ENCODE results near the gene NDRG4. TPM values are rescaled to one million over a fixed set of nuclear protein-coding genes. Genes with fewer than 3 reads are reported as not detected.

NDRG4 gene
- total RNA-seq, 1 donor from 2014 or later: 30.1 TPM

DNA sequence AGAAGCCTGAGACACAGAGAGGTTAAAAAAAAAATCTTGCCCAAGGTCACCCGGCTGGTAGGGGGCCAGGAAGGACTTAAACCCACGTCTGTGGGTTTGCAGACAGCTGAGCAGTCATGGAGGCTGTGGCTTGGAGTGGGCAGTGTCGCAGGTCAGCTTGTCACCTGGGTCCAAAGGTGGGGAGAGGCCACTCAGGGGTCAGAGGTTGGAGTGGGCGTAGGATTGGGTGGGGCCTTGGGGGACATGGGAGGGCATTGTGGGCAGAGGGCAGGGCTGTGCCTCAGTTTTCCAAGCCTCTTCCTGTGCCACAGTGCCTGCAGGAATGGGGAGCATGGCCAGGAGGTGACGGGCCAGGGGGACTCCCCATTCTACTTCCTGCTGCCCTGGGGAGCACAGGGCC is 2.0 kb upstream of the NDRG4 start:
- no peak for TF ChIP-seq CTCF (IDR thresholded peaks at IDR 0.05; ENCODE audit: insufficient read depth, low read length, poor library complexity, severe bottlenecking)
- H3K4me3 ChIP-seq (ENCODE audit: low read depth, low read length): no peak overlapping the region
- H3K36me3 ChIP-seq (ENCODE audit: control insufficient read depth, insufficient read depth, low read length): no peaks in the 10 kb centered on the region
- DNase-seq (ENCODE audit: low read depth): no peak
- peaks cover 11% of the 10 kb centered on the region for H3K27me3 ChIP-seq (ENCODE audit: control insufficient read depth, insufficient read depth, low read length)

DNA sequence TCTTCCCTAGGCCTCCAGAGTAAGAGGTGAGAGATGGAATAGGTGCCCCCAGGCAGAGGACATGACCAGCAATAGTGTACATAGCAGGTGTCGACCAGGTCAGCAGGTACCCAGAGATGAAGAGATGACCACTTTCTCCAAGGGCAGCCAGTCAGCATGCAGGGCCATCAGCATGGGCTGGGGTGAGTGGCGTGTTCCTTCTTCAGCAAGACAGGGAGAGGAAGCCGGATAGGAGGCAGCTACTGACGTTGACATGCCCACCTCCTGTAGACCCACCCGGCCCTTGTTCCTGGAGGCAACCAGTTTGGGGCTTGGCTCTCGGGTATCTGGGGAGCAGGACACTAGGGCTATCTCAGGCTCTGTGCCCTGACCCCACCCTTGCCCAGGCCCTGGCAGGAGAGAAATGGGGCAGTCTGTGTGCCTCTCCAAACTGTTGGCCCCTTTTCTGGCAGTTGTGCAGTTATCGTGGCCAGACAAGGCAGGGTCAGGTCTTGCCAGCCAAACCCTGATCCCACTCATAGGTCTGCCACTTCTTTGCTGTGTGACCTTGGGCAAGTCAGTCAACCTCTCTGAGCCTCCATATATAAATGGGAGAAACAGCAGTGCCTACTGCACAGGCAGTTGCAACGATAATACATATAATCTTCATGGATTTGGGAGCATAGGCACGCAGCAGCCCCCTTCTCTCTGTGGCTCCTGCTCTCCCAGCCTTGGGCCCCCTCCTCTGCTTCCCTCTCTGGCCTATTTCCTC is 1.4 kb upstream of the NDRG4 start:
- no peak for DNase-seq (ENCODE audit: low read depth)
- TF ChIP-seq CTCF (IDR thresholded peaks at IDR 0.05; ENCODE audit: insufficient read depth, low read length, poor library complexity, severe bottlenecking): no peak
- Histone ChIP-seq H3K27me3 (ENCODE audit: control insufficient read depth, insufficient read depth, low read length) (peaks cover 9% of the 10 kb centered on the region), H3K4me3 (ENCODE audit: low read depth, low read length) (no peak overlapping the region), H3K36me3 (ENCODE audit: control insufficient read depth, insufficient read depth, low read length) (no peaks in the 10 kb centered on the region)

DNA sequence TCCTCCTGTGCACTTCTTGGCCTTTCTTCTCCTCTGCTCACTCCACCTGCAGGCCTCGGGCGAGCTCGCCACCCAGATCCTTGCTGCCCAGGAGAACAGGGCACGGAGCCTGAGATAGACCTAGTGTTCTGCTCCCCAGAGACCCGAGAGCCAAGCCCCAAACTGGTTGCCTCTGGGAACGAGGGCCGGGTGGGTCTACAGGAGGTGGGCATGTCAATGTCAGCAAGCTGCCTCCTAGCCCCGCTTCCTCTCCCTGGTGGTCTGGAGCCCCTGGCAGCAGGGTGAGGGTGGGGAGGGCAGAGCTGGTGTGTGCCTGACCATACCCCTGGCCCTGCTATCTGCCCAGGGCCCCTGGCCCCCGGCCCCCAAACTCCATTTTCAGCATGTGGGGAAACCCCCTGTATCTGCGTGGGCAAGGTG is 841 bp upstream of the NDRG4 start:
- Histone ChIP-seq H3K27me3 (ENCODE audit: control insufficient read depth, insufficient read depth, low read length) (peaks cover 3% of the 10 kb centered on the region), H3K36me3 (ENCODE audit: control insufficient read depth, insufficient read depth, low read length) (no peaks in the 10 kb centered on the region), H3K4me3 (ENCODE audit: low read depth, low read length) (no peak overlapping the region)
- DNase-seq (ENCODE audit: low read depth): no peak
- no peak for TF ChIP-seq CTCF (IDR thresholded peaks at IDR 0.05; ENCODE audit: insufficient read depth, low read length, poor library complexity, severe bottlenecking)

GRCh38 chr16:58500430-58501241 is 693 bp downstream of the NDRG4 start:
- TF ChIP-seq CTCF (IDR thresholded peaks at IDR 0.05; ENCODE audit: insufficient read depth, low read length, poor library complexity, severe bottlenecking): no peak
- H3K27me3 ChIP-seq (ENCODE audit: control insufficient read depth, insufficient read depth, low read length): no peaks in the 10 kb centered on the region
- H3K36me3 ChIP-seq (ENCODE audit: control insufficient read depth, insufficient read depth, low read length): no peaks in the 10 kb centered on the region
- DNase-seq (ENCODE audit: low read depth): no peak
- H3K4me3 ChIP-seq (ENCODE audit: low read depth, low read length): peak overlapping the region; percentile 56

GRCh38 chr16:58501242-58502131 is 1.5 kb downstream of the NDRG4 start:
- no peak for DNase-seq (ENCODE audit: low read depth)
- no peak for TF ChIP-seq CTCF (IDR thresholded peaks at IDR 0.05; ENCODE audit: insufficient read depth, low read length, poor library complexity, severe bottlenecking)
- H3K4me3 ChIP-seq (ENCODE audit: low read depth, low read length): peak overlapping the region; percentile 56
- H3K27me3 ChIP-seq (ENCODE audit: control insufficient read depth, insufficient read depth, low read length): no peaks in the 10 kb centered on the region
- H3K36me3 ChIP-seq (ENCODE audit: control insufficient read depth, insufficient read depth, low read length): no peaks in the 10 kb centered on the region

All from kidney epithelial cell (primary cell).